ENCODE results near the gene GBX2. TPM values are rescaled to one million over a fixed set of nuclear protein-coding genes. Genes with fewer than 3 reads are reported as not detected.
A peak's percentile ranks its signal among the peaks of the same experiment; 100 is the strongest.

The GBX2 gene
- total and polyA plus RNA-seq, 2 experiments from 2014 or later: 0.99 to 1.3 TPM

- ATAC-seq: no peak
- Histone ChIP-seq H3K79me2 (replicated peaks; ENCODE audit: insufficient read depth) (no peaks in the 10 kb centered on the region), H2AFZ (no peak overlapping the region), H3K4me1 (ENCODE audit: insufficient read depth) (peaks cover 16% of the 10 kb centered on the region; the same call in 1 of the 2 replicates), H3K9me2 (ENCODE audit: insufficient read depth) (no peaks in the 10 kb centered on the region), H4K20me1 (replicated peaks; ENCODE audit: insufficient read depth) (peaks cover 8% of the 10 kb centered on the region; the same call in 1 of the 2 replicates), H3K4me3 (no peak overlapping the region), H3F3A (replicated peaks; ENCODE audit: low read depth) (no peaks in the 10 kb centered on the region), H3K36me3 (ENCODE audit: insufficient read depth) (no peaks in the 10 kb centered on the region), H3K4me2 (no peak overlapping the region), H3K27me3 (ENCODE audit: insufficient read depth) (peaks cover 10% of the 10 kb centered on the region; the same call in 1 of the 2 replicates), H3K27ac (ENCODE audit: low read depth) (no peak overlapping the region)
- DNase-seq (ENCODE audit: low spot score): no peak
- Mint-ChIP-seq H3K4me3 (peak overlapping the region; percentile 26; the same call in 2 of the 3 replicates), H3K27me3 (ENCODE audit: insufficient read depth, low read depth, poor library complexity) (peaks cover 29% of the 10 kb centered on the region), H3K36me3 (ENCODE audit: low read depth) (no peaks in the 10 kb centered on the region), H3K9me3 (no peaks in the 10 kb centered on the region; the same call in 2 of the 3 replicates), H3K27ac (no peak overlapping the region), H3K4me1 (peaks cover 46% of the 10 kb centered on the region)
- TF ChIP-seq JUNB (IDR thresholded peaks at IDR 0.05; ENCODE audit: unreplicated experiment) (no peak), ZNF331 (CRISPR knock-in tag; IDR thresholded peaks at IDR 0.05; ENCODE audit: low read depth) (no peak), ZNF462 (CRISPR knock-in tag; IDR thresholded peaks at IDR 0.05) (no peak), NANOG (IDR thresholded peaks at IDR 0.05; ENCODE audit: borderline replicate concordance) (no peak), CREB1 (CRISPR knock-in tag; IDR thresholded peaks at IDR 0.05; ENCODE audit: low read depth) (no peak), ZNF114 (CRISPR knock-in tag; IDR thresholded peaks at IDR 0.05) (no peak), CTCF (conservative IDR thresholded peaks at IDR 0.05; ENCODE audit: low read depth in 2 of 2) (no peak), EZH2 (IDR thresholded peaks at IDR 0.05; ENCODE audit: low read depth, unreplicated experiment) (no peak), EZH2phosphoT487 (IDR thresholded peaks at IDR 0.05; ENCODE audit: unreplicated experiment) (no peak), STAT1 (IDR thresholded peaks at IDR 0.05; ENCODE audit: unreplicated experiment) (no peak), REST (IDR thresholded peaks at IDR 0.05; ENCODE audit: unreplicated experiment) (no peak), ETS1 (IDR thresholded peaks at IDR 0.05) (no peak), POLR2AphosphoS5 (IDR thresholded peaks at IDR 0.05; ENCODE audit: low read depth) (no peak)
Observed at GRCh38 chr2:236117401-236117800, 50.8 kb downstream of the GBX2 start.
